ENCODE data around the gene RNF44.
A peak's percentile ranks its signal among the peaks of the same experiment; 100 is the strongest.

The RNF44 gene

GRCh38 chr5:176536902-176537553 lies at the start of gene RNF44:
TSS of gene RNF44 (minus strand) at chr5:176537402. CDS start at chr5:176532472, 4,930 bp downstream.
- peak; percentile 94 to 98 for DNase-seq (ENCODE audit: low read depth in 2 of 2)

- no peak for DNase-seq (ENCODE audit: low read depth in 2 of 2)
Observed at GRCh38 chr5:176583076-176583475, 45.9 kb upstream of the RNF44 start.

GRCh38 chr5:176581361-176581760 lies 44.2 kb upstream of the RNF44 start:
- DNase-seq (ENCODE audit: low read depth in 2 of 2): no peak

GRCh38 chr5:176579323-176579722 lies 42.1 kb upstream of the RNF44 start:
- no peak for DNase-seq (ENCODE audit: low read depth in 2 of 2)

DNA sequence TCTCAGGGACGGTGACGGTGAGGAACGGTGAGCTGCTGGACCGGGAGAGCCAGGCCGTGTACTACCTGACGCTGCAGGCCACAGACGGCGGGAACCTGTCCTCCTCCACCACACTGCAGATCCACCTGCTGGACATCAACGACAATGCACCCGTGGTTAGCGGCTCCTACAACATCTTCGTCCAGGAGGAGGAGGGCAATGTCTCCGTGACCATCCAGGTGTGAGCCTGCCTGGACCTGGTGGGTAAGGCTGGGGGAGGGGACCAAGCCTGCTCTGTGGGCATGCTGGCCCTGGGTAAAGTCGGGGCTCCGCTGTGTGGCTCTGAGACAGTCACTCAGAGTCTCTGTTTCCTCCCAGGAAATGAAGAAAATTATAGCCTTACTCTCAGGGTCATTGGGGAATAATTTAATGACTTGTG lies 41.2 kb upstream of the RNF44 start:
- DNase-seq (ENCODE audit: low read depth in 2 of 2): no peak

GRCh38 chr5:176577312-176578176 lies 40.3 kb upstream of the RNF44 start:
- DNase-seq (ENCODE audit: low read depth in 2 of 2): no peak

DNA sequence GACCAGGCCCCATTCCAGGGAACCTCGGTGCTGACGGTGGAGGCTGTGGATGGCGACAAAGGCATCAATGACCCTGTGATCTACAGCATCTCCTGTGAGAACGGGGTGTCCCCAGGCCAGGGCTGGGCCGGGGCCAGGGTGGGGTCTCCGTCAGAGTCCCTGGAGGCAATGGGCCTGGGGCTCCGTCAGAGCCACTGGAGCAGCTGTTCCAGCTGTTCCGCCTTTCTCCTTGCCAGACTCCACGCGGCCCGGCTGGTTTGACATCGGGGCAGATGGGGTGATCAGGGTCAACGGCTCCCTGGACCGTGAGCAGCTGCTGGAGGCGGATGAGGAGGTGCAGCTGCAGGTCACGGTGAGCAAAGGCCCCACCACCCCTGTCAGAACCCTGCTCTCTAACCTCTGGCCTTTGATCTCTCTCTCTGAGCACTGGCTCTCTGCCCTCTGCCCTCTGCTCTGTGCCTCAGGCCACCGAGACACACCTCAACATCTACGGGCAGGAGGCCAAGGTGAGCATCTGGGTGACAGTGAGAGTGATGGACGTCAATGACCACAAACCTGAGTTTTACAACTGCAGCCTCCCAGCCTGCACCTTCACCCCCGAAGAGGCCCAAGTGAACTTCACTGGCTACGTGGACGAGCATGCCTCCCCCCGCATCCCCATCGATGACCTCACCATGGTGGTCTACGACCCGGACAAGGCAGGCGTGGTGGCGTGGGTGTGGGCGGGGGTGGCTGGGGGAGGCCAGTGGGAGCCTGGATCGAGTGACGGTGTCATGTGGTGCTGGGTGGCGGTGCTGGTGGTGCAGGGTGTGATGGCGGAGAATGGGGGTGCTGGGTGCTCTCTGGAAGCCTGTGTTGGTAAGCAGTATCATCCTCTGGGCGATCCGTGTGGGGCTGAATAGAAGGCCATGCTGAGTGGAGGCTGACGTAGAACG lies 38.6 kb upstream of the RNF44 start:
- DNase-seq (ENCODE audit: low read depth in 2 of 2): no peak

- no peak for DNase-seq (ENCODE audit: low read depth in 2 of 2)
Observed at GRCh38 chr5:176575066-176575465, 37.9 kb upstream of the RNF44 start.

DNA sequence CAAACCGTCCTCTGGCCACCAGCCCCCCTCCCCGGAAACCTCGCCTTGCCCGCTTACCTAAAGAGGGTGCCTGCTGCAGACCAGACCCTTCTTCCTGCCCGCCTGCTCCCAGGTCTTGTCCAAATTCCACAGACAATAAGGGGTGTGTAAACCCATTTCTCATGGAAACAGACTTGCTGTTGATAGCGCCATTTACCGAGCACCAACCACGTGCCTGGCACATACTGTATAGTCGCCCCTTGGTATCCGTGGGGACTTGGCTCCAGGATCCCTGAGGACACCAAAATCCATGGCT lies 37.0 kb upstream of the RNF44 start:
- no peak for DNase-seq (ENCODE audit: low read depth in 2 of 2)

- DNase-seq (ENCODE audit: low read depth in 2 of 2): peak; percentile 69 to 83
Observed at GRCh38 chr5:176573564-176574296, 36.5 kb upstream of the RNF44 start.

GRCh38 chr5:176570044-176570443 lies 32.8 kb upstream of the RNF44 start:
- no peak for DNase-seq (ENCODE audit: low read depth in 2 of 2)

DNA sequence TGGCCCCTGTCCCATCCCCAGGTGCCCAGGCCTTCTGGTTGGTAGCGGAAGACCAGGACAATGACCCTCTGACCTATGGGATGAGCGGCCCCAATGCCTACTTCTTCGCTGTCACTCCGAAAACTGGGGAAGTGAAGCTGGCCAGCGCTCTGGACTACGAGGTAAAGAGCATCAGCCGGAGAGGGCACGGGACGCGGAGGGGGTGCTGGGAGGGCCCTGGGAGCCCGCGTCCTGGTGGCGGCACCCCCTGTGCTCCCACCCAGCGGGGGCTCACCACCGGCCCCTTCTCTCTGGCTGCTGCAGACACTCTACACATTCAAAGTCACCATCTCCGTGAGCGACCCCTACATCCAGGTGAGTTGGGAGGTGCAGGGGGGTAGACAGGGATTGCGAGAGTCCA lies 31.5 kb upstream of the RNF44 start:
- no peak for DNase-seq (ENCODE audit: low read depth in 2 of 2)

GRCh38 chr5:176565760-176566288 lies 28.6 kb upstream of the RNF44 start:
- no peak for DNase-seq (ENCODE audit: low read depth in 2 of 2)

GRCh38 chr5:176564002-176564401 lies 26.8 kb upstream of the RNF44 start:
- no peak for DNase-seq (ENCODE audit: low read depth in 2 of 2)

DNA sequence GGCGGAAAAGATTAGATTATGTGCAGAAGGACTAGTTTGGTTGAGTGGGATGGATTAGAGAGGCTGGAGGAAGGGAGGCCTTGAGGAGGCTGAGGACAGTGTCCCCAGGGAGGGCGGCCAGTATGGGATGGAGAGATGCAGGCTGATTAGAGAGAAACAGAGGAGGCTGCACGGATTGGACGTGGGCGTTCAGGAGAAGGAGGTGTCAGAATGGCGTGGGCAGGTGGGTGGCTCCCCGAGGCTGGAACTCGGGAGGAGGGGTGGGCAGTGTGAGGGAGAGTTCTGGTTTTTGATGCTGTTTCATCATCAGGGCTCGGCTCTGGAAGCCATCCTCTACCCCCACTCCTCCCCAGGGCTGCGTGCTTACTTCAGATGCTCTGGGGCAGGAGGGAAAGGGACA lies 25.0 kb upstream of the RNF44 start:
- no peak for DNase-seq (ENCODE audit: low read depth in 2 of 2)

- DNase-seq (ENCODE audit: low read depth in 2 of 2): no peak
Observed at GRCh38 chr5:176561259-176561658, 24.1 kb upstream of the RNF44 start.

DNA sequence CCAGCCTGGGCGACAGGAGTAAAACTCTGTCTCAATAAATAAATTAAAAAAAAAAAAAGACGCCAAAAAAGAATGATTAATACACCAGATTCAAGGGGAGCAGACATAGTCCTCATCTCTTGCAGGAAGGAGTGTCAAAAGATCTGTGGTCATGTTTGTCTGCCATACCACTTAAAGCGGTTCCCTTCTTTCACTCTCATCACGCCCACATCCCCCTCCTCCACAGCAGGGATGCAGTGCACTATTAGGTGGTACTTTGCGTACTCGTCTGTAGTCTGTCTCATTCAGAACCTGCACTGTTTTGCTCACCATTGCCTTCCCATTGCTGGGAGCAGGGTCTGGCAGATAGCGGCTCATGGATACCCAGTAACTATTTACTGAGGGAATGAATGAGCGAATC lies 23.2 kb upstream of the RNF44 start:
- no peak for DNase-seq (ENCODE audit: low read depth in 2 of 2)

- DNase-seq (ENCODE audit: low read depth in 2 of 2): no peak
Observed at GRCh38 chr5:176559683-176560082, 22.5 kb upstream of the RNF44 start.

DNA sequence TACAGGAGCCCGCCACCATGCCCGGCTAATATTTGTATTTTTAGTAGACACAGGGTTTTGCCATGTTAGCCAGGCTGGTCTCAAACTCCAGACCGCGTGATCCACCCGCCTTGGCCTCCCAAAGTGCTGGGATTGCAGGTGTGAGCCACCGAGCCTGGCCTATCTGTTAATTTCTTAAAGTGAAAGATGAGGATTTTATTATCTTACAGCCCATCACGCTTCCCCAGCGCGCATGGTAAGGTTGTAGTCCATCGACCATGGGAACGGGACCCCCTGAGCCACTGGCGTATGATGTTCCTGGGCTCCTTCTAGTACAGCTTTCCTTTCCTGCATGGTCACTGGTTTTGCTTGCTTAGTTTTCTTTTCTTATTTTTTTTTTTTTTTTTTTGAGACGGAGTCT lies 20.6 kb upstream of the RNF44 start:
- DNase-seq (ENCODE audit: low read depth in 2 of 2): no peak

GRCh38 chr5:176553260-176554085 lies 16.3 kb upstream of the RNF44 start:
- DNase-seq (ENCODE audit: low read depth in 2 of 2): no peak
